SK-N-SH (cell line): ENCODE results near the gene DPP10. TPM values are rescaled to one million over a fixed set of nuclear protein-coding genes. Genes with fewer than 3 reads are reported as not detected.

ENCODE experiments used
- CTCF ChIA-PET: fragments of 300-600, 350-600 bp; formaldehyde crosslinking; extraction: SDS; loops from one replicate; lab custom pipeline; 2021; lab: Yijun Ruan, JAX
- POLR2A ChIA-PET: fragments of 350-600 bp; sonication (Branson Sonifier 250); formaldehyde crosslinking; extraction: SDS; loops from one replicate; lab custom pipeline; 2020; ENCODE audit warnings: antibody characterized with exemption, inconsistent platforms; lab: Yijun Ruan, JAX
- DNase-seq: peaks from one replicate; pipeline ENCODE4 v3.0.0; 2012
- H2AFZ ChIP-seq: fragments of 200-600 bp; sonication (generic); 2 replicates; pipeline ENCODE4 v1.8.1; 2016; ENCODE audit warnings: antibody characterized with exemption, mild to moderate bottlenecking, low read depth
- H3F3A ChIP-seq: fragments of 200-600 bp; sonication (generic); replicated peaks from 2 replicates; pipeline ENCODE3; 2016; ENCODE audit warnings: antibody characterized with exemption, mild to moderate bottlenecking; ENCODE audit not compliant: insufficient read depth
- H3K27ac ChIP-seq, 2 experiments: fragments of 200-500 bp in 1 of 2; fragments of 200-600 bp in 1 of 2; sonication (Bioruptor generic) in 1 of 2; sonication (generic), shearing (Covaris generic) in 1 of 2; 2 replicates each; pipeline versions ENCODE4 v1.5.1 to v1.6.1; 2014 to 2016; ENCODE audit warnings: low read depth in 2 of 2, inconsistent platforms in 1 of 2, low read length in 1 of 2, mild to moderate bottlenecking in 1 of 2, mixed read lengths in 1 of 2
- H3K27me3 ChIP-seq: fragments of 200-600 bp; sonication (generic), shearing (Covaris generic); 2 replicates; pipeline ENCODE4 v1.6.1; 2016; ENCODE audit warnings: mixed run types; ENCODE audit not compliant: insufficient read depth
- H3K36me3 ChIP-seq, 2 experiments: fragments of 200-500 bp in 1 of 2; fragments of 200-600 bp in 1 of 2; sonication (Bioruptor generic) in 1 of 2; sonication (generic) in 1 of 2; replicated peaks in 1 of 2; 2 replicates each; pipeline versions ENCODE3 to v1.5.1; 2014 to 2016; ENCODE audit warnings: low read length in 1 of 2, mild to moderate bottlenecking in 1 of 2; ENCODE audit not compliant: insufficient read depth in 2 of 2, control insufficient read depth in 1 of 2
- H3K4me1 ChIP-seq, 2 experiments: fragments of 200-500 bp in 1 of 2; fragments of 200-600 bp in 1 of 2; sonication (Bioruptor generic) in 1 of 2; sonication (generic), shearing (Covaris generic) in 1 of 2; 2 replicates each; pipeline versions ENCODE4 v1.5.1 to v1.6.1; 2014 to 2016; ENCODE audit warnings: low read depth in 1 of 2, low read length in 1 of 2, mixed run types in 1 of 2; ENCODE audit not compliant: insufficient read depth in 2 of 2, control insufficient read depth in 1 of 2
- H3K4me2 ChIP-seq: fragments of 200-600 bp; sonication (generic), shearing (Covaris generic); 2 replicates; pipeline ENCODE4 v1.6.1; 2017; ENCODE audit warnings: mixed run types
- H3K4me3 ChIP-seq, 2 experiments: fragments of 200-500 bp in 1 of 2; fragments of 200-600 bp in 1 of 2; sonication (Bioruptor generic) in 1 of 2; sonication (generic), shearing (Covaris generic) in 1 of 2; 2 replicates each; pipeline versions ENCODE4 v1.5.1 to v1.8.1; 2014 to 2016; ENCODE audit warnings: low read depth in 2 of 2, inconsistent platforms in 1 of 2, low read length in 1 of 2, mild to moderate bottlenecking in 1 of 2, mixed read lengths in 1 of 2, moderate library complexity in 1 of 2
- H3K79me2 ChIP-seq: fragments of 200-600 bp; sonication (generic); 2 replicates; pipeline ENCODE4 v1.8.1; 2017; ENCODE audit warnings: mild to moderate bottlenecking; ENCODE audit not compliant: insufficient read depth
- H3K9ac ChIP-seq: fragments of 200-600 bp; sonication (generic); 2 replicates; pipeline ENCODE4 v1.6.1; 2017; ENCODE audit warnings: mixed run types
- H3K9me2 ChIP-seq: fragments of 200-600 bp; sonication (generic); 2 replicates; pipeline ENCODE4 v1.6.1; 2017; ENCODE audit warnings: mixed run types
- H3K9me3 ChIP-seq: fragments of 200-600 bp; sonication (generic); 2 replicates; pipeline ENCODE4 v1.6.1; 2017; ENCODE audit warnings: mixed run types, mild to moderate bottlenecking, moderate library complexity
- H4K20me1 ChIP-seq: fragments of 200-600 bp; sonication (generic); 2 replicates; pipeline ENCODE4 v1.6.1; 2017; ENCODE audit warnings: mild to moderate bottlenecking, mixed run types; ENCODE audit not compliant: insufficient read depth
- ELF1 ChIP-seq: IDR thresholded peaks from 2 replicates; pipeline ENCODE4 v1.4.0; 2012
- FOXJ3 ChIP-seq: sonication (generic); formaldehyde crosslinking; IDR thresholded peaks from 2 replicates; pipeline ENCODE4 v1.5.1; 2020; ENCODE audit warnings: mild to moderate bottlenecking, missing genetic modification reagents
- FOXM1 ChIP-seq: IDR thresholded peaks from 2 replicates; pipeline ENCODE4 v1.4.0; 2012; ENCODE audit warnings: low read depth, mild to moderate bottlenecking
- GATA2 ChIP-seq: sonication (generic); formaldehyde crosslinking; IDR thresholded peaks from 2 replicates; pipeline ENCODE4 v1.5.0; 2020; ENCODE audit warnings: mild to moderate bottlenecking, missing genetic modification reagents
- JUND ChIP-seq: IDR thresholded peaks from 2 replicates; pipeline ENCODE4 v1.4.0; 2012
- MEF2A ChIP-seq: IDR thresholded peaks from 2 replicates; pipeline ENCODE4 v1.4.0; 2012; ENCODE audit warnings: low read depth, borderline replicate concordance
- NRF1 ChIP-seq: IDR thresholded peaks from 2 replicates; pipeline ENCODE4 v1.6.1; 2012; ENCODE audit warnings: low read depth, mild to moderate bottlenecking, low read length
- POLR2AphosphoS5 ChIP-seq: IDR thresholded peaks from 2 replicates; pipeline ENCODE4 v1.6.1; 2012; ENCODE audit warnings: low read depth, low read length
- RCOR1 ChIP-seq: fragments of 150-350 bp; IDR thresholded peaks from 2 replicates; pipeline ENCODE4 v1.6.1; 2017; ENCODE audit warnings: antibody characterized with exemption, low read length
- RFX5 ChIP-seq: IDR thresholded peaks from 2 replicates; pipeline ENCODE4 v1.6.1; 2012; ENCODE audit warnings: mild to moderate bottlenecking, improper control_type of control experiment, low read length
- RXRA ChIP-seq: IDR thresholded peaks from 2 replicates; pipeline ENCODE4 v1.4.0; 2012; ENCODE audit warnings: low read depth, mild to moderate bottlenecking, borderline replicate concordance
- SIN3A ChIP-seq: IDR thresholded peaks from 2 replicates; pipeline ENCODE4 v1.6.1; 2012; ENCODE audit warnings: low read depth, mild to moderate bottlenecking, low read length, moderate library complexity, borderline replicate concordance
- SMC3 ChIP-seq: IDR thresholded peaks from 2 replicates; pipeline ENCODE4 v1.6.1; 2012; ENCODE audit warnings: low read depth, low read length, improper control_type of control experiment
- TCF12 ChIP-seq: IDR thresholded peaks from 2 replicates; pipeline ENCODE4 v1.4.0; 2012
- TEAD4 ChIP-seq: IDR thresholded peaks from 2 replicates; pipeline ENCODE4 v1.4.0; 2012; ENCODE audit warnings: mild to moderate bottlenecking, borderline replicate concordance; ENCODE audit not compliant: insufficient read depth
- YY1 ChIP-seq: IDR thresholded peaks from 2 replicates; pipeline ENCODE4 v1.4.0; 2012; ENCODE audit warnings: low read depth, mild to moderate bottlenecking
- WGBS: methylation state at CpG from one replicate; pipeline ENCODE4 v1.1.6; 2017; ENCODE audit warnings: low lambda C conversion rate; 5-methylcytosine and 5-hydroxymethylcytosine counted together
- polyA plus RNA-seq, 3 experiments: library from polyadenylated mRNA; depleted of rRNA; stranded (reverse); fragments of >200 nt; gene quantifications; 2 replicates each; pipeline ENCODE4 v1.2.3, GENCODE V29; 2012
- TF ChIP-seq, protein P1 (sequence below): IDR thresholded peaks from 2 replicates; pipeline ENCODE4 v1.4.0; 2012; ENCODE audit warnings: low read depth
- TF ChIP-seq, protein P2 (sequence below): IDR thresholded peaks from 2 replicates; pipeline ENCODE4; 2012
- TF ChIP-seq, protein P3 (sequence below): fragments of 200-600 bp; sonication (generic); IDR thresholded peaks from 2 replicates; pipeline ENCODE4 v1.6.1; 2017; ENCODE audit warnings: antibody characterized with exemption, mild to moderate bottlenecking, moderate library complexity

DPP10 gene
- polyA plus RNA-seq, 1 of the 3 experiments (the other 2 are of a cell fraction), result not detected

DNA sequence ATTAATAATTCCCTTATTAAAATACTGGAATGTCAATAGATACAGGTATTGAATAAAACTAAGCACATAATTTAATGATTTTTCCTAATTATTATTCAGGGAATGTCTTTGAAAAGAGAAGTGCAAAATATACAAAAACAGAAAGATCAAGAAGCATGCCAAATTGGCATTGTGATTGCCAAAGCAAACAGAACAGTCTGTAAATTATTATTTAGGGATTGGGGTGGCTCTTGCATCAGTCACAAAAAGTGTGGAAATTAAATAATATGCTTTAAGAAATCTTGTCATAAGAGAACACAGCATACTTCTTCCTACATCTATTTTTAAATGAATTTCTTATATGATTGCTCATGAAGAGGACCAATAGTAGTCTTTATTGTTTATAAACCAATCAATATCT, 1211.9 kb downstream of the DPP10 start:
- H3F3A ChIP-seq, result no peaks in the 10 kb centered on the region
- H3K36me3 ChIP-seq, result no peaks in the 10 kb centered on the region
- H3K4me3 ChIP-seq, result no peak overlapping the region
- no peaks in the 10 kb centered on the region for H3K4me1 ChIP-seq
- no peak overlapping the region for H3K27ac ChIP-seq
- CTCF ChIA-PET, result no interaction called here
- TF ChIP-seq, protein P1, sequence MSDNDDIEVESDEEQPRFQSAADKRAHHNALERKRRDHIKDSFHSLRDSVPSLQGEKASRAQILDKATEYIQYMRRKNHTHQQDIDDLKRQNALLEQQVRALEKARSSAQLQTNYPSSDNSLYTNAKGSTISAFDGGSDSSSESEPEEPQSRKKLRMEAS, result no peak
- TF ChIP-seq JUND (no peak), TEAD4 (no peak), FOXM1 (no peak), MEF2A (no peak), SMC3 (no peak)
- TF ChIP-seq, all 33 proteins: peak for 0
- no peak overlapping the region for H2AFZ ChIP-seq
- H3K4me2 ChIP-seq, result no peak overlapping the region
- no peaks in the 10 kb centered on the region for H3K79me2 ChIP-seq
- H4K20me1 ChIP-seq, result no peaks in the 10 kb centered on the region
- no peak overlapping the region for H3K9ac ChIP-seq
- no peaks in the 10 kb centered on the region for H3K9me2 ChIP-seq
- H3K27me3 ChIP-seq, result no peaks in the 10 kb centered on the region
- H3K9me3 ChIP-seq, result peaks cover 4% of the 10 kb centered on the region; the same call in 1 of the 2 replicates
- DNase-seq, result no peak
- POLR2A ChIA-PET, result no interaction called here

DNA sequence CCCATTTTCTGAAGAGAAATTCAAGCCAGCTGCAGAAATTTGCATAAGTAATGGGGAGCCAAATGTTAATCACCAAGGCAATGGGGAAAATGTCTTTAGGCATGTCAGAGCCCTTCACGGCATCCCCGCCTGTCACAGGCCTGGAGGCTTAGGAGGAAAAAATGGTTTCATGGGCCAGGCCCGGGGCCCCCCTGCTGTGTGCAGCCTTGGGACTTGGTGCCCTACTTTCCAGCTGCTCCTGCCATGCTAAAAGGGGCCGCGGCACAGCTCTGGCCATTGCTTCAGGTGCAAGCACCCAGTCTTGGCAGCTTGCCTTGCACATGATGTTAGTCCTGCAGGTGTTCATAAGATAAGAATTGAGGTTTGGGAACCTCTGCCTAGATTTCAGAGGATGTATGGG, 1235.7 kb downstream of the DPP10 start:
- CTCF ChIA-PET, result no interaction called here
- Histone ChIP-seq H3K27me3 (no peaks in the 10 kb centered on the region), H3K4me3 (no peak overlapping the region), H3K9me3 (peaks cover 3% of the 10 kb centered on the region; the same call in 1 of the 2 replicates), H3K9me2 (peaks cover 7% of the 10 kb centered on the region; the same call in 1 of the 2 replicates), H2AFZ (no peak overlapping the region), H3K9ac (no peak overlapping the region), H3F3A (no peaks in the 10 kb centered on the region), H3K36me3 (no peaks in the 10 kb centered on the region), H3K4me1 (no peaks in the 10 kb centered on the region), H3K27ac (no peak overlapping the region), H3K79me2 (no peaks in the 10 kb centered on the region), H4K20me1 (no peaks in the 10 kb centered on the region), H3K4me2 (no peak overlapping the region)
- TF ChIP-seq, protein P2, sequence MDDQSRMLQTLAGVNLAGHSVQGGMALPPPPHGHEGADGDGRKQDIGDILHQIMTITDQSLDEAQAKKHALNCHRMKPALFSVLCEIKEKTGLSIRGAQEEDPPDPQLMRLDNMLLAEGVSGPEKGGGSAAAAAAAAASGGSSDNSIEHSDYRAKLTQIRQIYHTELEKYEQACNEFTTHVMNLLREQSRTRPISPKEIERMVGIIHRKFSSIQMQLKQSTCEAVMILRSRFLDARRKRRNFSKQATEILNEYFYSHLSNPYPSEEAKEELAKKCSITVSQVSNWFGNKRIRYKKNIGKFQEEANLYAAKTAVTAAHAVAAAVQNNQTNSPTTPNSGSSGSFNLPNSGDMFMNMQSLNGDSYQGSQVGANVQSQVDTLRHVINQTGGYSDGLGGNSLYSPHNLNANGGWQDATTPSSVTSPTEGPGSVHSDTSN, result no peak
- TF ChIP-seq NRF1, result no peak
- TF ChIP-seq RFX5, result no peak
- no peak for TF ChIP-seq POLR2AphosphoS5
- no peak for TF ChIP-seq RCOR1
- TF ChIP-seq GATA2 (CRISPR knock-in tag), result no peak
- no peak for TF ChIP-seq FOXJ3 (CRISPR knock-in tag)
- TF ChIP-seq SIN3A, result no peak
- TF ChIP-seq RXRA, result no peak
- no peak for TF ChIP-seq TCF12
- no peak for TF ChIP-seq YY1
- TF ChIP-seq, protein P3, sequence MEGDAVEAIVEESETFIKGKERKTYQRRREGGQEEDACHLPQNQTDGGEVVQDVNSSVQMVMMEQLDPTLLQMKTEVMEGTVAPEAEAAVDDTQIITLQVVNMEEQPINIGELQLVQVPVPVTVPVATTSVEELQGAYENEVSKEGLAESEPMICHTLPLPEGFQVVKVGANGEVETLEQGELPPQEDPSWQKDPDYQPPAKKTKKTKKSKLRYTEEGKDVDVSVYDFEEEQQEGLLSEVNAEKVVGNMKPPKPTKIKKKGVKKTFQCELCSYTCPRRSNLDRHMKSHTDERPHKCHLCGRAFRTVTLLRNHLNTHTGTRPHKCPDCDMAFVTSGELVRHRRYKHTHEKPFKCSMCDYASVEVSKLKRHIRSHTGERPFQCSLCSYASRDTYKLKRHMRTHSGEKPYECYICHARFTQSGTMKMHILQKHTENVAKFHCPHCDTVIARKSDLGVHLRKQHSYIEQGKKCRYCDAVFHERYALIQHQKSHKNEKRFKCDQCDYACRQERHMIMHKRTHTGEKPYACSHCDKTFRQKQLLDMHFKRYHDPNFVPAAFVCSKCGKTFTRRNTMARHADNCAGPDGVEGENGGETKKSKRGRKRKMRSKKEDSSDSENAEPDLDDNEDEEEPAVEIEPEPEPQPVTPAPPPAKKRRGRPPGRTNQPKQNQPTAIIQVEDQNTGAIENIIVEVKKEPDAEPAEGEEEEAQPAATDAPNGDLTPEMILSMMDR, result no peak
- TF ChIP-seq ELF1, result no peak
- WGBS, result 68% methylated on average over 4 of the region's 5 CpGs
- POLR2A ChIA-PET, result no interaction called here
- no peak for DNase-seq
